ENCODE measurements around the gene WDR37.

Gene WDR37

DNA sequence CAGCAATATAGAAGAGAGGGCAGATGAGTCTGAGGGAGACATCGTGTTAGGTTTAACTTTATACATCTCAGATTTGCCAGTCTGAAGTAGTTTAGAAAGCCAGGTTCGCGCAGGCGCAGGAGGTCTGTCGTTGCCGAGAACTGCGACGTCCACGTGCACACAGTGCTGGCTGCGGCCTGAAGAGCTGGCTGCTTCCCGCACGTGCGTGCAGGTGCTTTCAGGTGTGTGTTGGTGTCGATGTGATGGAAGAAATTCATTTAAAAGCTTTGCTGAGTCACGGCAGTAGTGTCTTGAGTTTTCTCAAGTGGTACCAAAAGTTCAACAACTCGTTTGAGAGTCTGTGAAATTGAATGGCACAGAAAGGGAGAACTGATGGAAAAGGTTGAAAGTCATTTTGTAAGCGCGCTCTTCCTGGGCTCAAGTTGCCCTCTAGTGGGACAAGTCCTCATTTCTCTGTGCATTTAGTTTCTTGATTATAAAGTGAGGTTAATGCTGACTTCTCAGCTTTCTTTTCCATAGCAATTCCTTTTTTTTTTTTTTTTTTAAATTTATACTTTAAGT, 18.6 kb downstream of the WDR37 start:
- peak; percentile 65 for DNase-seq

DNA sequence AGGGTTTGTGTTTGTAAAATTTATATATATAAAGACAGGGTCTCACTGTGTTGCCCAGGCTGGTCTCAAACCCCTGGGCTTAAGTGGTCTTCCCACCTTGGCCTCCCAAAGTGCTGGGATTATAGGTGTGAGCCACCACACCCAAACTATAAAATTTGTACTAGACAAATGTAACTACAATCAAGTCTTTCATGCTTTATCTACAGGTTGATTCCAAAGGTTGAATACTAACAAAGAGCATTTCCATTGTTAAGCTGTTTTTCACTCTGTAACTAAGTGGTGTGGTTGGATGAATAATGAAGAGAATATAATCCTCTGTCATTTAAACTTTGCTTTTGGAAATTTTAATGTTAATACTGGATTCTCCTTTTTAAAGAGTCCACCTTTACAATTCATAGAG, 22.5 kb downstream of the WDR37 start:
- DNase-seq: no peak

DNA sequence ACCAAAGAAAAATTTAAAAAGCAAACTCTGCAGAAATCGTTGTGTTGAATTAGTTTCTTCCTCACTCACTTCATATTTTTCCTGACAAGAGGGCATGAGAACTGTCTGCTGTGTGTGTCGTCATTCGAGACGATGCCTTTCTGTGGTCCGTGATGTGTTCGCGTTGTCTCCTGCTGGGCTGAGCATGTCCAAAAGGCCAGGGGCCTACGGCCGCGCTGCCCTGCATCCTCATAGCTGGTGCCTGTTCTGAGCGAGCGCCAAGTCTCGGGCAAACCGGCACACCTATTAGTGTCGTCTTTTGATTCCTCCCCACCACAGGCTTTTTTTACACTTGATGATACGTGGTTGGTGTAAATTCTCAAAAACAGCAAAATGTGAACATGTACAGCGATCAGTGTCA, 27.4 kb downstream of the WDR37 start:
- DNase-seq: no peak

DNA sequence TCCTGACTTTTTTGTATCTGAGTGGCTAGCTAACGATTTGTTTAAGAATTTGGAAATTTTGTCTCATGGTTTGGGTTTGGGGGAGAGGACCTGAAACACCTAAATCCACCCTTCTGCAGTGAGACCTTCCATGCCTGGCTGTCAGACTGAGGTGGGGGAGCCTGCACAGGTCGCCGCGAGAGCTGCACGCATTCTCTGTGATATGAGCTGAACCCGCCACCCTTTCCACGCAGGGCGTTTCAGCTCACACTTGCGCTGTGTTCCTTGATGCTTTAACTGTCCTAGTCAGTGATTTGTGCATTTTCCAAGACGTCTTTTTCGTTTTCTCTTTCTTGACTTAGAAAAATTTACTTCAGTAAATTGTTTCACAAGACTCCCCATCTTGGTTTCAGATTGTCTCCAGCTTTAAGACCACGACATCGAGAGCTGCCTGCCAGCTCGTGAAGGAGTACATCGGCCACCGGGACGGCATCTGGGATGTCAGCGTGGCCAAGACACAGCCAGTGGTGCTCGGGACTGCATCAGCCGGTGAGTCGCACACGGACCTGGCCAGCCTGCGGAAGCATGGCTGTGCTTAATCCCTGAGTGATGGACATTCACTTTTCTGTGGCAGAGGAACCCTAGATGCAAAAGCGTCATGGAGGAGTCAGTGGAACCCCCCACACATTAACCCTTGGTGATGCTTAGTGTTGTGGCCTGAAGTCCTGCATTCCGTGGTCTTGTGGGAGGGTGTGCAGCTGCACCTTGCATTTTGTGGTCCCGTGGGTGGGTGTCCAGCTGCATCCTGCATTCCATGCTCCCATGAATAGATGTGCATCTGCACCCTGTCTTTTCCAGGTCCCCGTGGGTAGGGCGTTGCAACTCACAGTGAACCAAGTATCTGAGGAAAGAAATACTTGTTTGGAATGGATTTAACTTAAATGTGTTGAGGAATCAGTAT, 28.1 kb downstream of the WDR37 start:
- DNase-seq: no peak

DNA sequence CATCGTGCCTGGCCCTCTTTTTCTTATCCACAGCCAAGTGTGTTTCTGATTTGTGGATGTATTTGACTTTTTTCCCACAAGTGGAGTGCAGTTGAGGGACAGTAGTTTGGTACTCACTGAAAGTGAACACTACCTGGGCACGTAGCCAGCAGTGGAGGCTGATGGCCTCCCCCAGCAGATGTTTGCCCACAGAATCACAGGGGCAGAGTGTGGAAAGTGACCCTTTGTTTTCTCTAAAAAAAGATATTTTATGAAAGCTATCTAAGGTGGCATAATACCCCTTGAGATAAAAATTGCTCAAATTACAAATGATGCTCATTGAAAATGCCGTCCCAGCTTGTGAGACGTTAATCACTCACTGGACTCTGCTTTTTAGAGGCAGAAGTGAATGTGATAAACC, 29.1 kb downstream of the WDR37 start:
- no peak for DNase-seq

DNA sequence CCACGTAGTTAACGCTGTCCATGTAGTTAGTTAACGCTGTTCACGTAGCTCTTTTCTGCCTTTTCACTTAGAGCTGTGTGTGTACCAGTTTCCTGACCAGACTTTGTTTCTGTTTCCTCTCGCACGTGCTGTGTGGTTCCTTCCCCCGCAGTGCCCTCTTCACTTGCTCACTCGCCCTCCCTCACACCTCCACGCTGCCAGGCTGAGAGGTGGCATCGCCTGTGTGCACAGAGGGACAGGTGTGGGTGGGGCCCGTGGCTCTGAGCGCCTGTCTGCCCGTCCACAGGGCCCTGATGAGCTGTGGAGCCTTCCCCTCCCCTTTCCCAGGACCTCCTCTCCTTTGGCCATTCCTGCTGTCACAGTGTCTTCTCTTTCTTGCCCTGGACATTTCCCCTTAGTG, 30.6 kb downstream of the WDR37 start:
- DNase-seq: no peak

DNA sequence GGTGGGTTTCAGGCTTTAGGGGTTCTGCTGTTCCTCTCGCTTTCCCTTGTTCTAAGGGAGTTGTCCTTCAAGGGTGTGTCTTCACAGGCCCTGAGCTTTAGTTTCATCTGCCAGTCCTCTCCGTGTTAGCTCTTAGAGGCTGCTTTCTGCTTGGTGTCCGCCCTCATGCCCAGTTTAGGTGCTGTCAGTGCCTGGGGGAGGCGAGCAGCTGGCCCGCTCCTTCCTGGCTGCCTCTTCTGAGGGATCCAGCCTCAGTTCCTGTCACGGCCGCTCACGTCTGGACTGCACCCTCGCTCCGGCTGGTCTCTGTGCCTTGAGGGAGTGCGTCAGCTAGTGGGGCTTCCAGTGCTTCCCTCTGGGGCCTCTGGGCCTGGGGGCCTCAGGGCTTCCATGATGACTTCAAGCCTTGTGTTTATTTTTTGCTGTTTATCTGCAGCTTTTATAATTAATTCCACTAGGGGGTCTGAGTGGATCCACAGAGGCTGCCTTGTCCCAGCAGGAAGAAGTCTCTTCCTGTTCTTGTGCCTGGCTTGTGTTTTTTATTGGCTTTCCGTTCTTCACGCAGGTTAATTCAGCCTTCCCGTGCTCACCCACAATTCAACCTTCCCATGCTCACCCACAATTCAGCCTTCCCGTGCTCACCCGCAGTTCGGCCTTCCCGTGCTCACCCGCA, 33.0 kb downstream of the WDR37 start:
- DNase-seq: no peak

DNA sequence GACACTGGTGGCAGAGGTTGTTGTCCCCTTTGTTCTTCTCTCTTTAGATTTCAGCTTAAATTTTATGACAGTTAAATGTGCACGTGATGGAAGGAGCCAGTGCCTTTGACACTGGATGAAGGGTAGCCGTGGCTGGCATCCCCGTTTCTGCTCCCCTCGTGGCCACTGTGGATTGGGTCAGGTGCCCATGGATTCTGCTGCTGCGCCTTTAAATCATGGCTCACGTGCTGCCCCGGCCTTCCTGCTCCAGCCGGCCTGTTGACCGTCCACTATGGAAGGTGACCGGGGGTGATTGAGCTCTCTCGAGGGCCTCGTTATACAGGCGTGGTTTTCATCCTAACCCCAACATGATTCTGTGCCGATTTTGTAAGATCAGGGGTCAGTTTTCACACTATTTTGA, 34.5 kb downstream of the WDR37 start:
- no peak for DNase-seq

DNA sequence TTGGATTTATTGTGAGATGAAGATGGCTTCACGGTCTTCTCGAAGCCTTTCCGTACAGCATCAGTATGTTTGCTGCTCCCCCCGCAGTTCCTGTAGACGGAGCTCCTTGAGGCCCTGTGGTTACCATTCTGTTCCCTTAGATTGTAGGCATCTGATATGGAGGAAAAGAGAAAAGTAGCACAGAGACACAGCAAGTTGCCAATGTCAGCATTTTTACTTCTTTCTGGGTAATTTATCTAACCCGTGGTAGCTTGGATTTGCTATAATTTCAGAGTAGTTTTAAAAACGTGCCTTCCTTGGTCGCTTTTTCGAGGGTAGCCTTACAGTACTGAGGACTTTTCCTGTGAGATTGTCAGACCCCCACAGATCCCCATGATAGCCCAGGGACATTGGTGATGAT, 37.5 kb downstream of the WDR37 start:
- no peak for DNase-seq

DNA sequence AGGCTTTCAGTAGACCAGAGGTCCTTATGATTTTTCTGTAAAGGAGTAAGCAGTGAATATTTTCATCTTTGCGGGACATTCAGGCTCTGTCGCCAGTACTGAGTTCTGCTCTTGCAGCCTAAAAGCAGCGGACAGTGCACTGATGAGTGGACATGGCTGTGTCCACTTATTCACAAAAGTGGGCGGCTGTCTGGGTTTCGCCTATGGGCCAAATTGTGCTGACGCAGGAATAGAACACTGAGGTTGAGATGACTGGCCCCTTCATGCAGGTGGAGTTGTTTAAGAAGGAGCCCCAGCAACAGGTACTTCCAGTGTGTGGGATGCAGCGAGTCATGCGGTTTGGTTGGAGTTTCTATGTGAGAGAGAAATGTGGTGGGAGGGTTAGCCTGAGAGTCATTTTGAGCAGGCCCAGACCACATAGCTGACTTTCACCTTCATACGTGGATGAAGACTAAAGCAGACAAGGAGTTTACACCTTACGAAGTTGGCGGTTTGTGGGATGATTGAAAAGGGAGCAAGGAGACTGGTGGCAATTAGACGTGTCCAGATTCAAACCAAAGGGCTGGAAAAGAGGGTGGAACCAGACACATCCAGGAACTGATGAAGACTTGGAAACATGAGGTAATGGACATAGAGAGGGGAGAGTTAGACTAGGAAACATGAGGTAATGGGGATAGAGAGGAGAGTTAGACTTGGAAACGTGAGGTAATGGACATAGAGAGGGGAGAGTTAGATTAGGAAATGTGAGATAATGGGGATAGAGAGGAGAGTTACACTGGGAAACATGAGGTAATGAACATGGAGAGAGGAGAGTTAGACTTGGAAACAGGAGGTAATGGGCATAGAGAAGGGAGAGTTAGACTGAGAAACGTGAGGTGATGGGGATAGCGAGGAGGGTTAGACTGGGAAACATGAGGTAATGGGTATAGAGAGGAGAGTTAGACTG, 38.2 kb downstream of the WDR37 start:
- DNase-seq: no peak

DNA sequence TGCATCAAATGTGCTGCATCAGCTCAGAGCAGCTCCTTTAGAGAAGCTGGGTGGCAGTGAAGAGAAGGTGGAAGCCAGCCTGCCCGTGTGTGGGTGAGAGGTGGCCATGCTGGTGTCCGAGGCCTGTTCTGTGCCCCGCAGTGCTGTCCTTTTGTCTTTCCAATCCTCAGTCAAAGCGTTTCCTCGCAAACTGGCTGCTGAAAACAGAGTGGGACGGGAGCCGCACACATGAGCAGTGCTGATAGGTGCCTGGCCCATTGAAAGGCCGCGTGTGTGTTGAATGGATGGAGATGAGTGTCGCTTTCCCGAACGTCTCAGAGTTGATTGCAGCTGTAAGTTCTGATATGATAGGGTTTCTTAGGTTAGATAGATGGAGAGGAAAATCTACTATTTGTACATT, 39.3 kb downstream of the WDR37 start:
- no peak for DNase-seq

DNA sequence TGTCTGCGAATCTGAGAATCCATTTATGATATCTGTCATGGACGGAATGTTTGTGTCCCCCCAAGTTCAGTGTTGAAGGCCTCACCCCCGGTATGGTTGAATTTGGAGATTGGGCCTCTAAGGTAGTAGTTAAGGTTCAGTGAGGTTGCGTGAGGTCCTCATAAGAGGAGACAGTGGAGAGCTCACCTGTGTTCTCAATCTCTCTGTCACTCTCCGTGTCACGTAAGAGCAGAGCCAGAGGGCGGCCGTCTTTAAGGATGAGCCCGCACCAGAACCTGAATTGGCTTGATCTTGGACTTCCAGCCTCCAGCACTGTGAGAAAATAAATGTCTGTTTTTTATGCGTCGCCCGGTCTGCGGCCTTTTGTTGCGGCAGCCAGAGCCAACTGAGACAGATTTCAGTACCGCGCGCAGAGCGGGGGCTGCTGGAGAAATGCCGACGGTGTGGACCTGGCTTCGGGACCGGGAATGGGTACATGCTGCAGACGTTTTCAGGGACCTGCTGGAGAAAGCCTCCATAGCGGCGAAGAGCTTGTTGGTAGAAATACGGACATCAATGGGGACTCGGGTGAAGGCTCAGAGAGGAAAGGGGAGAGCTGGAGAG, 40.2 kb downstream of the WDR37 start:
- DNase-seq: no peak

DNA sequence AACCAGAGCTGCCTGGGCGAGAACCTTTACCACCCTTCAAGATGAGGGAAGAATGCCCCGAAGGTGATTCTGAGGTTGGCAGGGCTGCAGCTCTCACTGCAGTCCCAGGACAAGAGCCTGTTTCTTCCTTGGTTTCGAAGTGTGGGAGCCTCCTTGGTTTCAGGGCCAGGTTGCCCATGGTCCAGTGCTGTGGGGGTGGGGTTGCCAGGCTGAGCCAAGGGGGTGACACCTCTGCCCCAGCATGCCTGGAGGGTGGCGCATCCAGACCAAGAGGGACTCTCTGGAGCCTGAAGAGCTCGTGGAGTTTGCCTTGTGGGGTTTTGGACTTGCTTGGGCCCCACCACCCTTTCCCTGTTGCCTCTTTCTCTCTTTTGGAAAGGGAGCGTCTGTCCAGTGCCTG, 41.3 kb downstream of the WDR37 start:
- DNase-seq: no peak

DNA sequence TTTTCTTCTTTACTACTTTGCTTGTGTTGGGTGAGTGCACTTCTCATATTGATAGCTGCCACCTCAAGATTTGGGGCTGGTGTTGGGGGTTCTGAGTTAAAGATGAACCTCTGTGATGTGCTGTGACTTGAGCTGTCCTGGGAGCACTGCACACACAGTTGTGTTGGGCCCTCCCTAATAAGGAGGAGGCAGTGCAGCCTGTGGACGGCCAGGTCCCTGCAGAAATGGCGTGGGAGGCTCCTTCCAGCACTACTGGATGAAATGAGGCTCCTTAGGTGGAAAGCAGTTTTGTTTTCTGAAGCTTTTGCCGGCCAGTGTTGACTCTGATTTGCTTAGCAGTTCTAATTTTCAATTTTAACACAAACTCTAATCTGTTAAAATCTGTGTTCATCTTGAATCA, 44.0 kb downstream of the WDR37 start:
- DNase-seq: no peak

DNA sequence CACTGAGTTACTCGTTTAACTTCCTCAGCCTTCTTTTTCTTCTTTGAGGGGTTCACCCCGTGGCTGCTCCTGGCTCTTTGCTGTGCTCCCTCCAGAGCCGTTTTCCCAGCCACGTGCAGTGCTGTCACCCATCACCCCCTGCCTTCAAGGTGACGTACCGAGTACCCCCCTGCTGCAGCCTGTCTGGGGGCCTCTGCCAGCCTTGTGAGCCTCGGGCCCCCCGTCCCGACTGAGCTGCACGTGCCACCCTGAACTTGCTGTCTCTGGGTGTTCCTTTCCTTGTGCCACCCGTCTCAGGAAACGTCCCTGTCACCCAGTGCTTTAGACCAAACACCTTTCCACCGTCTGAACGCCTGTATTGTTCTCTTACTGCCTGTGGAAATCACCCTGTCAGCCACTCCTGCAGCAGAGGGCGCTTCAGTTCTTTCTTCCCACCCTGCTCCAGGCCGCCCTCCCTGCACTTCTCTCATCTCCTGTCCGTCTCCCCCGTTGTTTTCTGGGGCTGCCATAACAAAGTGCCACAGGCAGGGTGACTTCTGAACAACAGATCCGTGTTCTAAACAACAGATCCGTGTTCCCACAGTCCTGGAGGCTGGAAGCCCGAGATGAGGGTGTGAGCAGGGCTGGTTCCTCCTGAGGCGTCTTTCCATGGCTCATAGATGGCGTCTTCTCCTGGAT, 44.6 kb downstream of the WDR37 start:
- DNase-seq: peak; percentile 13

DNA sequence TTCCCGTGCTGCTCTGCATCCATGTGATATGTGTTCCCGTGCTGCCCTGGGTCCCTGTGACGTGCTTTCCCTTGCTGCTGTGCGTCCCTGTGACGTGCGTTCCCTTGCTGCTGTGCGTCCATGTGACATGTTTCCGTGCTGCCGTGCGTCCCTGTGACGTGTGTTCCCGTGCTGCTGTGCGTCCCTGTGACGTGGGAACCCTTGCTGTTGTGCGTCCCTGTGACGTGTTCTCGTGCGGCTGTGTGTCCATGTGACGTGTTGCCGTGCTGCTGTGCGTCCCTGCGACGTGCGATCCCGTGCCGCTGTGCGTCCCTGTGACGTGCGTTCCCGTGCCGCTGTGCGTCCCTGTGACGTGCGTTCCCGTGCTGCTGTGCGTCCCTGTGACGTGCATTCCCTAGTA, 45.8 kb downstream of the WDR37 start:
- DNase-seq: no peak

DNA sequence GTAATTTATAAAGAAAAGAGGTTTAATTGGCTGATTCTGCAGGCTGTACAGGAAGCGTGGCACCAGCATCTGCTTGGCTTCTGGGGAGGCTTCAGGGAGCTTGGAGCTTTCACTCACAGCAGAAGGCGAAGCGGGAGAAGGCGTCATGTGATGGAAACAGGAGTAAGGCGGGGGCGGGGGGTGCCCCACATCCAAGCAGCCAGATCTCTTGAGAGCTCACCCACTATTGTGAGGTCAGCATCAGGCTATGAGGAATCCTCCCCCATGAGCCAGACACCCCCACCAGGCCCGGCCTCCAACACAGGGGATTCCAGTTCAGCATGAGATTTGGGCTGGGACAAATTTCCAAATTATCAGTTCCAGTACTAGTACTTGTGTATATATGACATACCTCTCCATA, 46.2 kb downstream of the WDR37 start:
- no peak for DNase-seq

DNA sequence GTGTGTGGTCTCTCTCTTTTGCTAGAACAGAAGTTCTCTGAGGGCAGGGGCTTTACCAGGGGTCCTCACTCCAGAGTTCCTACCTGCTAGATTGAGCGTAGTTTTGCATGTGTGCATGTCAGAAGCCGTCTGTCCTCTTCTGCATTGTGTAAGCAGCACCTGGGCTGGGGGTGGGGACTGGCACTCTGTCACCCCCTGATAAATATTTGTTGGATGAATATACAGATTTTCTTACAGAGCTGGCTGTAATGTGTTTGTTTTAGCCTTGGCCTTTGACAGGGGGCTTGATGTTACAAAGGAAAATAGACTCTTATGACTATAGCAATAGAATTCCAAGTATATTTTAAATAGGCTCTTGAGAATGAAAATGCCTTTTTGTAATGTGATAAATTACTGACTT, 46.6 kb downstream of the WDR37 start:
- no peak for DNase-seq

DNA sequence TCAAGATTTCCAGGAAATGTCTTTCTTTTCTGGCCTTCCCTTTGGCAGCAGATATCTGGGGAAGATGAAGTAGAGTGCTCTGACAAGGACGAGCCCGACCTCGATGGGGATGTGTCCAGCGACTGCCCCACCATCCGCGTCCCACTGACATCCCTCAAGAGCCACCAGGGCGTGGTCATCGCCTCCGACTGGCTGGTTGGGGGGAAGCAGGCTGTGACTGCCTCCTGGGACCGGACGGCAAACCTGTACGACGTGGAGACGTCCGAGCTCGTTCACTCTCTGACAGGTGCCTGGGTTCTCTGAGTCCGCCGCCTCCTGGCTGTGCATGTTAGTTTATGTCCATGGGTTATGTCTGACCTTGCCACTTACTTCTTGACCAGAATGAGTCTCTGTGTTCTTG, 47.4 kb downstream of the WDR37 start:
- no peak for DNase-seq

DNA sequence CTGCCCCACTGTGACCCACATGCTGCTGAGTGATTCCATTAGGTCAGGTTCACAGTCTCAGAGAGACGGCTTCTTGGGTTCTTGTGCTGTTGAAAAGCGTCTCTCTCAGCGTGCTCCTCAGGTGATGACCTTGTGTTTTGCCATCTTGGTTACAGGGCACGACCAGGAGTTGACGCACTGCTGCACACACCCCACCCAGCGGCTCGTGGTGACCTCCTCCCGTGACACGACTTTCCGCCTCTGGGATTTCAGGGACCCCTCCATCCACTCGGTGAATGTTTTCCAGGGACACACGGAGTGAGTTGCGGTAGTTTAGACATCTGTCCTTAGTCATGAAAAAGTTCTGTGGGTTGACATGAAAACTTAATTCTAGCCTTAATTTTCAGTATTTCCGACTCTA, 48.8 kb downstream of the WDR37 start:
- no peak for DNase-seq

DNA sequence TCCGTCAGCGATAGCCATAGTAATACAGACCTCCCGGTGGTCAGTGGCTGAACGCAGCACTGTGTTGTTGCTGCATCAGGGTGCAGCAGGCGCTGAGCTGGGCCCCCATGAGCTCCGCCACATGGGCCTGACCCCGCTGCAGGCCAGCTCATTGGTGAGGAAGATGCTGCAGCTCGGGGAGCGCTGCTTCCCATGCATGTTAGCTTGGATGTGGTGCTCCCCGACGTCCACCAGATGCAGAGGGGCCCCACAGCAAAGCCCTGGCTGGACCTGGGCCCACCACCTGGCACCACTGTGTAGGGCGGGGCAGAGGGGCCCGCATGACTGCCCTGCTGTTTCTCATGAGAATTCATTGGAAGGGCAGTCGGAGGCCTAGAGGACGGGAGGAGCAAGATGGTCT, 50.8 kb downstream of the WDR37 start:
- no peak for DNase-seq

DNA sequence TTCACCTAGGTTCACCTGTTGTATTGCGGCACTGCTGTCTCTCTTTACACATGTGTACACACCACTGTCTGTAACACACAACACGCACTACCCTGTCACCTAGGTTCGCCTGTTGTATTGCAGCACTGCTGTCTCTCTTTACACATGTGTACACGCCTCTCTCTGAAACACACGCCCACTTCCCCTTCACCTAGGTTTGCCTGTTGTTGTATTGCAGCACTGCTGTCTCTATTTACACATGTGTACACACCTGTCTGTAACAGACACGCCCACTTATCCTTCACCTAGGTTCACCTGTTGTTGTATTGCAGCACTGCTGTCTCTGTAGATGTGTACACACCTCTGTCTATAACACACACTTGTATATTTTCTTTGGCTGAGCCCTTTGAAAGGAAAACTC, 51.5 kb downstream of the WDR37 start:
- DNase-seq: peak; percentile 13

Data from hematopoietic multipotent progenitor cell treated with erythropoietin and hydrocortisone succinate and interleukin-3 and kit ligand, for 4 days (in vitro differentiated cells).